Osteocyte (in vitro differentiated cells): ENCODE measurements around the gene RBM38. TPM values are rescaled to one million over a fixed set of nuclear protein-coding genes. Genes with fewer than 3 reads are reported as not detected.

ENCODE experiments used
- DNase-seq: peaks from one replicate; pipeline ENCODE4 v3.0.0; 2021; ENCODE audit warnings: mixed read lengths; ENCODE audit not compliant: unreplicated experiment; ENCODE audit errors: extremely low spot score
- H3K27ac Mint-ChIP-seq: one replicate; pipeline ENCODE4 v1.8.0; 2021; ENCODE audit warnings: mild to moderate bottlenecking, mixed read lengths; ENCODE audit not compliant: unreplicated experiment
- H3K27me3 Mint-ChIP-seq: one replicate; pipeline ENCODE4 v1.8.0; 2021; ENCODE audit warnings: mixed read lengths; ENCODE audit not compliant: unreplicated experiment
- H3K36me3 Mint-ChIP-seq: one replicate; pipeline ENCODE4 v1.8.0; 2021; ENCODE audit warnings: mixed read lengths; ENCODE audit not compliant: unreplicated experiment
- H3K4me1 Mint-ChIP-seq: one replicate; pipeline ENCODE4 v1.8.0; 2021; ENCODE audit warnings: mixed read lengths; ENCODE audit not compliant: unreplicated experiment
- H3K4me3 Mint-ChIP-seq: one replicate; pipeline ENCODE4 v1.8.0; 2021; ENCODE audit warnings: mild to moderate bottlenecking, moderate library complexity, mixed read lengths; ENCODE audit not compliant: unreplicated experiment
- H3K9me3 Mint-ChIP-seq: one replicate; pipeline ENCODE4 v1.8.0; 2021; ENCODE audit warnings: mixed read lengths; ENCODE audit not compliant: unreplicated experiment
- CTCF ChIP-seq: fragments of 200-600 bp; sonication (generic); IDR thresholded peaks from 2 replicates; pipeline ENCODE4 v1.5.0; 2021; ENCODE audit warnings: antibody characterized with exemption, mild to moderate bottlenecking, moderate library complexity
- total RNA-seq: library from RNA; stranded (reverse); gene quantifications from 2 replicates; pipeline ENCODE4 v1.2.1, GENCODE V29; 2021

The RBM38 gene
- total RNA-seq, 1 donor from 2014 or later: 18.8 TPM

GRCh38 chr20:57408536-57409233 is 17.5 kb downstream of the RBM38 start:
- DNase-seq: no peak
- no peaks in the 10 kb centered on the region for H3K9me3 Mint-ChIP-seq
- no peak overlapping the region for H3K27ac Mint-ChIP-seq
- no peak for TF ChIP-seq CTCF
- peaks cover 9% of the 10 kb centered on the region for H3K36me3 Mint-ChIP-seq
- no peaks in the 10 kb centered on the region for H3K4me1 Mint-ChIP-seq
- no peak overlapping the region for H3K4me3 Mint-ChIP-seq
- no peaks in the 10 kb centered on the region for H3K27me3 Mint-ChIP-seq

GRCh38 chr20:57409316-57409671 is 18.1 kb downstream of the RBM38 start:
- H3K27me3 Mint-ChIP-seq: no peaks in the 10 kb centered on the region
- no peak overlapping the region for H3K4me3 Mint-ChIP-seq
- no peaks in the 10 kb centered on the region for H3K9me3 Mint-ChIP-seq
- H3K4me1 Mint-ChIP-seq: no peaks in the 10 kb centered on the region
- TF ChIP-seq CTCF: no peak
- no peak for DNase-seq
- peaks cover 9% of the 10 kb centered on the region for H3K36me3 Mint-ChIP-seq
- H3K27ac Mint-ChIP-seq: no peak overlapping the region

- no peak for TF ChIP-seq CTCF
- no peak overlapping the region for H3K27ac Mint-ChIP-seq
- DNase-seq: no peak
- no peaks in the 10 kb centered on the region for H3K27me3 Mint-ChIP-seq
- no peak overlapping the region for H3K4me3 Mint-ChIP-seq
- H3K4me1 Mint-ChIP-seq: no peaks in the 10 kb centered on the region
- H3K36me3 Mint-ChIP-seq: peaks cover 9% of the 10 kb centered on the region
- H3K9me3 Mint-ChIP-seq: no peaks in the 10 kb centered on the region
Observed at GRCh38 chr20:57409672-57410397, 18.6 kb downstream of the RBM38 start.

- no peaks in the 10 kb centered on the region for H3K27me3 Mint-ChIP-seq
- no peak overlapping the region for H3K4me3 Mint-ChIP-seq
- no peaks in the 10 kb centered on the region for H3K9me3 Mint-ChIP-seq
- TF ChIP-seq CTCF: no peak
- H3K36me3 Mint-ChIP-seq: peaks cover 9% of the 10 kb centered on the region
- no peaks in the 10 kb centered on the region for H3K4me1 Mint-ChIP-seq
- H3K27ac Mint-ChIP-seq: no peak overlapping the region
- no peak for DNase-seq
Observed at GRCh38 chr20:57410398-57410920, 19.3 kb downstream of the RBM38 start.

- TF ChIP-seq CTCF: no peak
- Mint-ChIP-seq H3K36me3 (peaks cover 9% of the 10 kb centered on the region), H3K4me1 (no peaks in the 10 kb centered on the region), H3K27me3 (no peaks in the 10 kb centered on the region), H3K9me3 (no peaks in the 10 kb centered on the region), H3K4me3 (no peak overlapping the region), H3K27ac (no peak overlapping the region)
- no peak for DNase-seq
Observed at GRCh38 chr20:57410924-57411323, 19.7 kb downstream of the RBM38 start.
